ENCODE data around the gene ALMS1.

The ALMS1 gene

DNA sequence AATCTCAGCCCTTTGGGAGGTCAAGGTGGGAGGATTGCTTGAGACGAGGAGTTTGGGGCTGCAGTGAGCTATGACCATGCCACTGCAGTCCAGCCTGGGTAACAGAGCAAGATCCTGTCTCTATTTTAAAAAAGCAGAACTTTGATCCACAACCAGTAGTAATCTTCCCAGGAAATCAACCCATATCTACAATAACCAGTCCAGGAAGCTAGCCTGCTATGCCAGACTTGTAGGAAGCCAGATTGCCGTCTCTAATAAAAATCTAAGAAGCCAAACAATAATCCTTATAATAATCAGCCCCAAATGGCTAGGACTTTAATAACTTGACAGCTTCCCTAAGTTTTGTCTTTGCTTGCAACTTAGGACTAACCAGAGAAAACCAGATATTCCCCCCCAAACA lies 9.0 kb upstream of the ALMS1 start:
- Histone ChIP-seq H3K9me3 (ENCODE audit: control insufficient read depth, insufficient read depth, low read length) (no peaks in the 10 kb centered on the region), H3K4me1 (ENCODE audit: insufficient read depth, low read length) (no peaks in the 10 kb centered on the region), H3K36me3 (ENCODE audit: insufficient read depth, low read length) (no peaks in the 10 kb centered on the region), H3K9ac (ENCODE audit: low read depth, low read length) (no peak overlapping the region)

DNA sequence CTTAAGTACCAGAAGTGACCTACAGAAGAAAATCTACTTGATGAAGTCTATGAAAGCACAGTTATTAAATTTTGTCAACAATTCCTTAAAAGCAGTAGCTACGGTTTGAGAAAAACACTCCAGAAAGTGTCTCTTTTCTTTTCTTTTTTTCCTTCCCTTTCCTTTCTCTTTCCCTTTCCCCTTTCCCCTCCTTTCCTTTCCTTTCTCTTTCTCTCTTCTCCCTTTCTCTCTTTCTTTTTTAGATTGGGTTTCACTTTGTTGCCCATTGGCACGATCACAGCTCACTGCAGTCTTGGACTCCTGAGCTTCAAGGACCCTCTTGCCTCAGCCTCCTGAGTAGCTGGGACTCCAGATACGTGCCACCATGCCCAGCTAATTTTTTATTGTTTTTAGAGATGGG lies 2.6 kb upstream of the ALMS1 start:
- H3K4me1 ChIP-seq (ENCODE audit: insufficient read depth, low read length) = no peaks in the 10 kb centered on the region
- H3K9ac ChIP-seq (ENCODE audit: low read depth, low read length) = no peak overlapping the region
- no peaks in the 10 kb centered on the region for H3K36me3 ChIP-seq (ENCODE audit: insufficient read depth, low read length)
- H3K9me3 ChIP-seq (ENCODE audit: control insufficient read depth, insufficient read depth, low read length) = no peaks in the 10 kb centered on the region

DNA sequence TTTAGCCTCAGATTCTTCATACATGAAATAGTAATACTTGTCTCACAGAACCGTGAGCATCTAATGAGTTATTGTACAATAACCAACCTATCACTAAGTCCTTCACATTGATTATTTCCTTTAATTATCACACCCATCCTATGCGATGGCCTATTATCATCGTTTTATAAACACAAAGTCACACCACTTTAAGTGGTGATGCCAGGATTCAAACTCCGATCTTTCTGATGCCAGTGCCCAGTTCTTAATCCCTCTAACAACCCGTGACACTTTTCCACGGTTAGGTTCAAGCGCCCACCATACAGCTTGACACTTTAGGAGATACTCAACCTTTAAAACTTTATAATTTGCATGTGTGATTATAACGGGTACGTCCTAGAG lies 523 bp upstream of the ALMS1 start:
- Histone ChIP-seq H3K9me3 (ENCODE audit: control insufficient read depth, insufficient read depth, low read length) (no peaks in the 10 kb centered on the region), H3K4me1 (ENCODE audit: insufficient read depth, low read length) (no peaks in the 10 kb centered on the region)

DNA sequence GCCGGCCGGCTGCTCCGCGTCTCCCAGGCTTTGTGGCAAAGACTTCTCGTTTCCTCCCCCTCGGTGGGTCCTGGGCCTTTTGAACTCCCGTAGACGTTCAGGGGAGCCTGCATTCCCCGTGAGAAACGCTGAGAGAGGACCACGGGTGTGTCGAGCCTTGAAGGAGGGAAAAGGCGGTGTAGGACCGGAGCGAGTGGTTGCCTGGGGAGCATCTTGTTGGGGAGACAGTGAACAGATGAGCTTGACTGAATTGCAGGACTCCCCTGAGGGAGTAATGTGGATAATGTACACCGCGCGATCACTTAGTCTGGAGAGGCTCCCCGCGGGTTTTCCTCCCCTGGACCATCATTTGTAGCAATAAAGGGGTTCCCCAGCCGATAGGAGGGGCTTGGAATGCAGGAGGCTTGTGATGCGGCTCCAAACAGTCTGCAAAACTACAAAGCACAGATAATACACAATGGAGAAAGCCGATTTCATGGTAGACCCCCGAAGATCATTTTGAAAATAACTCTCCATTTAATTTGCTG lies 769 bp downstream of the ALMS1 start:
- Histone ChIP-seq H3K4me1 (ENCODE audit: insufficient read depth, low read length) (no peaks in the 10 kb centered on the region), H3K36me3 (ENCODE audit: insufficient read depth, low read length) (no peaks in the 10 kb centered on the region), H3K9me3 (ENCODE audit: control insufficient read depth, insufficient read depth, low read length) (no peaks in the 10 kb centered on the region), H3K9ac (ENCODE audit: low read depth, low read length) (peak overlapping the region; percentile 93)

More for the DNA sequence above, 523 bp upstream of the ALMS1 start:
- H3K36me3 ChIP-seq (ENCODE audit: insufficient read depth, low read length) = no peaks in the 10 kb centered on the region
- H3K9ac ChIP-seq (ENCODE audit: low read depth, low read length) = peak overlapping the region; percentile 51

DNA sequence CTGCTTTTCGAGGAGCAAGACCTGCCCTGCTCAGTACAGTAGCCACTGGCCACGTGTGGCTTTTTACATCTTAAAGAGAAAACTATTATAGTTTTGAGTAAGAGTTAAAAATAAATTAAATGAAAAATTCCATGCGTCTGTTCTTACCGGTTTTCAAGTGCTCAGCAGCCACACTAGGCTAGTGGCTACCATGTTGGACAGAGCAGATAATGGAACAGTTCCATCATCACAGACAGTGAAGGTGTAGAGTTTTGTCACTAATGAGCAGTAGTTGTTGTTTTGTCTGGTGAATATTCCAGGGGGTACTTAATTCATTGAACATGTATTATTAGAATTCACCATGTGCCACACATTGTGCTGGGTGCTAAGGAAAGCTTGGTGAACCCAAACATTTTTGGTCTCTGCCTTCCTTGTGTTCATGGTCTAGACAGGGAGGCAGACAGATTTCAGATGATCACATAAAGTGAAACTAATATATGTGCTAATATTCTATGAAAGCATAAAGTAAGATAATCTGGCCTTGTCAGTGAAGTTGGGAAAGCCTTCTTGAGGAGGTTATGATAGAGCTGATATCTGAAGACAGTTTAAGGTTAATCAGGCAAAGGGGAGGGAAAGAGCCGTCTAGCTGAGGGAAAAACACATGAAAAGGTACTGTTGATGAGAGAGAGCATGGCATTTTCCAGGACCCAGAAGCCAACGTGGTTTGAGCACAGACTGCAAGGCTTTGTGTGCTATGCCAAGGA lies 1.4 kb downstream of the ALMS1 start:
- Histone ChIP-seq H3K9ac (ENCODE audit: low read depth, low read length) (peak overlapping the region; percentile 93), H3K9me3 (ENCODE audit: control insufficient read depth, insufficient read depth, low read length) (no peaks in the 10 kb centered on the region), H3K4me1 (ENCODE audit: insufficient read depth, low read length) (no peaks in the 10 kb centered on the region), H3K36me3 (ENCODE audit: insufficient read depth, low read length) (no peaks in the 10 kb centered on the region)

DNA sequence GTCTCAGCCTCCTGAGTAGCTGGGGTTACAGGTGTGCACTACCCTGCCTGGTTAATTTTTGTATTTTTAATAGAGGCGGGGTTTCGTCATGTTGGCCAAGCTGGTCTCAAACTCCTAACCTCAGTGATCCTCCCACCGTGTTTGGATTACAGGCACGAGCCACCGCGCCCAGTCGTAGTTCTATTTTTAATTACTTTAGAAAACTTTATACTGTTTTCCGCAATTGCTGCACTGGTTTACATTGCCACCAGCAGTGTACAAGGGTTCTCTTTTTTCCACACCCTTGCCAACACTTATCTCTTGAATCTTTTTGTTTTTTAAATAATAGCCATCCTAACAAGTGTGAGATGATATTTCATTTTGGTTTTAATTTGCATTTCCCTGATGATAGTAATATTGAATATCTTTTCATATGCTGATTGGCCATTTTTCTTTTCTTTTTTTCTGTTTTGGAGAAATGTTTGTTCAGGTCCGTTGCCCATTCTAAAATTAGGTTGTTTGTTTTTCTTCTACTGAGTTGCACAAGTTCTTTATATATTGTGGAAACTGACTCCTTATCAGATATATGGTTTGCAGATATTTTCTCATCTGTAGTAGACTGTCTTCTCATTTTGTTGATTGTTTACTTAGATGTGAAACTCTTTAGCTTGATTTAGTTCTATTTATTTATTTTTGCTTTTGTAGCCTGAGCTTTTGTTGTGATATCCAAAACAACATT lies 16.9 kb downstream of the ALMS1 start:
- H3K9ac ChIP-seq (ENCODE audit: low read depth, low read length) = no peak overlapping the region
- H3K9me3 ChIP-seq (ENCODE audit: control insufficient read depth, insufficient read depth, low read length) = peaks cover 5% of the 10 kb centered on the region; the same call in 1 of the 2 replicates
- H3K4me1 ChIP-seq (ENCODE audit: insufficient read depth, low read length) = no peaks in the 10 kb centered on the region
- H3K36me3 ChIP-seq (ENCODE audit: insufficient read depth, low read length) = no peaks in the 10 kb centered on the region

DNA sequence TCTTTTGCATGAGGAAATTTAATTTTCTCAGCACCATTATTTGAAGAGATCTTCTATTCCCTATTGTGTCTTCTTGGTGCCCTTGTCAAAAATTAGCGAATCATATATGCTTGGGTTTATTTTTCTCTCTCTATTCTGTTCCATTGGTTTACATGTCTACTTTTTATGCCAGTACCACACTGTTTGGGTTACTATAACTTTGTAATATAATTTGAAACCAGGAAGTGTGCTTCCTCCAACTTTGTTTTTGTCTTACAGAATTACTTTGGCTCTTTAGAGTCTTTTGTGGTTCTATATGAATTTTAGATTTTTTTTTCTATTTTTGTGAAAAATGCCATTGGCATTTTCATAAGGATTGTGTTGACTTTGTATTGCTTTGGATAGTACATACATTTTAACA lies 17.6 kb downstream of the ALMS1 start:
- H3K9ac ChIP-seq (ENCODE audit: low read depth, low read length) = no peak overlapping the region
- H3K36me3 ChIP-seq (ENCODE audit: insufficient read depth, low read length) = no peaks in the 10 kb centered on the region
- H3K4me1 ChIP-seq (ENCODE audit: insufficient read depth, low read length) = no peaks in the 10 kb centered on the region
- H3K9me3 ChIP-seq (ENCODE audit: control insufficient read depth, insufficient read depth, low read length) = peaks cover 5% of the 10 kb centered on the region; the same call in 1 of the 2 replicates

DNA sequence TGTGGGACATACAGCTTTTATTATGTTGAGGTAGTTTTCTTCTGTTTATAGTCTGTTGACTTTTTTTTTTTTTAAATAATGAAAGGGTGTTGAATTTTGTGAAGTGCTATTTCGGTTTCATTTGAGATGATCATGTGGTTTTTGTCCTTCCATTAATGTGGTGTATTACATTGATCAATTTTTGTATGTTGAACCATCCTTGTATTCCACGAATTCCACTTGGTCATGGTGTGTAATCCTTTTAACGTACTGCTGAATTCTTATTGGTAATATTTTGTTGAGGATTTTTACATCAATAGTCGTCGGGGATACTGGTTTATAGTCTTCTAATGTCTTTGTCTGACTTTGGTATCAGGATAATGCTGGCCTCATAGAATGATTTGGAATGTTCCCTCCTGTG lies 18.8 kb downstream of the ALMS1 start:
- H3K9ac ChIP-seq (ENCODE audit: low read depth, low read length) = no peak overlapping the region
- H3K36me3 ChIP-seq (ENCODE audit: insufficient read depth, low read length) = no peaks in the 10 kb centered on the region
- H3K4me1 ChIP-seq (ENCODE audit: insufficient read depth, low read length) = no peaks in the 10 kb centered on the region
- peaks cover 5% of the 10 kb centered on the region; the same call in 1 of the 2 replicates for H3K9me3 ChIP-seq (ENCODE audit: control insufficient read depth, insufficient read depth, low read length)

DNA sequence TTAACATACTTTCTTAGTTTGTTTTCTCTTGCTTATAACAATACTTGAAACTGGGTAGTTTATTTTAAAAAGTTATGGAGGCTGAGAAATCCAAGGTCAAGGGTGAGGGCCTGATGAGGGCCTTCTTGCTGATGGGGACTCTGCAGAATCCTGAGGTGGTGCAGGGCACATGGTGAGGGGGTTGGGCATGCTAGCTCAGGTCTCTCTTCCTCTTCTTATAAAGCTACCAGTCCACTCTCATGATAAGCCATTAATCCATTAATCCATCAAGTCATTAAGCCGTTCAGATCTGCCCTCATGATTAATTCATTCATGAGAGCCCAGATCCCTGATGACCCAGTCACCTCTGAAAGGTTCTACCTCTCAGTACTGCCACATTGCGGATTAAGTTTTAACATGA lies 21.4 kb downstream of the ALMS1 start:
- H3K9me3 ChIP-seq (ENCODE audit: control insufficient read depth, insufficient read depth, low read length) = peaks cover 5% of the 10 kb centered on the region; the same call in 1 of the 2 replicates
- H3K36me3 ChIP-seq (ENCODE audit: insufficient read depth, low read length) = no peaks in the 10 kb centered on the region
- H3K4me1 ChIP-seq (ENCODE audit: insufficient read depth, low read length) = no peaks in the 10 kb centered on the region
- no peak overlapping the region for H3K9ac ChIP-seq (ENCODE audit: low read depth, low read length)

DNA sequence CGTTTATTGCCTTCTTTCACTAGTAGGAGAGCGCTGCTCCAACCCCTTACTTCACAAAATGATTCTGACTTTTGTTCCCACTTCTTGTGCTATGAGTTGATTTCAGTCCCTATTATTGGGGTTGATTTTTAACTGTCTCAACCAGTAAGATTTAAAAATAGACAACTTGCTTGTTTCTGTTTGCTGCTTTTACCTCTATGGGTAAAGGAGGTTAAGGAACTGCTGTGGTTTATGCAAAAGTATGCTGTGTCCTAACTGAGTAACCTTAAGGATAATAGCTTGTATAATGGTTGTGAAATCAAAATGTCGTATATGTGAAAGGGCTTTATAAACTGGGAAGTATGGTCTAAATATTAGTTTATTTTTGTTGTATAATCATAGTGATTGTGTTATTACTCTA lies 22.6 kb downstream of the ALMS1 start:
- no peak overlapping the region for H3K9ac ChIP-seq (ENCODE audit: low read depth, low read length)
- H3K36me3 ChIP-seq (ENCODE audit: insufficient read depth, low read length) = no peaks in the 10 kb centered on the region
- no peaks in the 10 kb centered on the region for H3K4me1 ChIP-seq (ENCODE audit: insufficient read depth, low read length)
- peaks cover 5% of the 10 kb centered on the region; the same call in 1 of the 2 replicates for H3K9me3 ChIP-seq (ENCODE audit: control insufficient read depth, insufficient read depth, low read length)

DNA sequence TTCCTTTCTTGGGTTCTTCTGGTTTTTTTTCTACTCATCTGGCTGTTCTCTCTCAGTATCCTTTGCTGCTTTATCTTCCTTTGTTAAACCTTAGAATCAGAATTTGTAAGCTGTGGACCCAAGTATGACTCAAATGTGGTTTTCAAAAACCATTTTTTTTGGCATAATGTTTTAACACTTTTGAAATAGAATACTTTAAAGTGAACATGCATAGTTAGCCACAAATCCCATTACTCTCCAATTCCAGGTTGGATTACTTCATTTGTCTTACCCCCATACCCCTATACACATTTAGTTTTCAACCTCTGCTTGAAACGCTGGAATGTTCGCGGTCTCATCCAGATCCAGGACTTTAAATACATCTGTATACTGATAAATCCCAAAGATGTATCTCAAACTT lies 29.1 kb downstream of the ALMS1 start:
- no peaks in the 10 kb centered on the region for H3K4me1 ChIP-seq (ENCODE audit: insufficient read depth, low read length)
- no peak overlapping the region for H3K9ac ChIP-seq (ENCODE audit: low read depth, low read length)
- H3K36me3 ChIP-seq (ENCODE audit: insufficient read depth, low read length) = no peaks in the 10 kb centered on the region
- no peaks in the 10 kb centered on the region for H3K9me3 ChIP-seq (ENCODE audit: control insufficient read depth, insufficient read depth, low read length)

DNA sequence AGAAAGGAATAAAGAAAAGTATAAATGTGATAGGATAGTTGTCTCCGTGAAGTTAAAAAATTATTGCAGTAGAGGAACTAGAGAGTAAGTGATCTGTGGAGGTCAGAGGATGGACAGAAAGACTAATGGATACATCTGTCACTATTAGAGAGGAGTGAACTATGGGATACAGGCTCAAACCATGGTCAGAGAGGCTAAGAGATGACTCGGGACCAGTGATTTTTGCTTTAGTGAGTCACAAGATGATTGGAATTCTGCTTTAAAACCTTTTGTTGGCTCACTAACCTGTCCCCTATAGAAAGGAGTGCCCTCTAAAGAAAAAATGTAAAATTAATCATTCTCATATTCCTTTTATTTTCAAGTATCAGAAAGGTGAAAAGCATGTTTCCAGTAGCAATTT lies 30.3 kb downstream of the ALMS1 start:
- no peaks in the 10 kb centered on the region for H3K4me1 ChIP-seq (ENCODE audit: insufficient read depth, low read length)

DNA sequence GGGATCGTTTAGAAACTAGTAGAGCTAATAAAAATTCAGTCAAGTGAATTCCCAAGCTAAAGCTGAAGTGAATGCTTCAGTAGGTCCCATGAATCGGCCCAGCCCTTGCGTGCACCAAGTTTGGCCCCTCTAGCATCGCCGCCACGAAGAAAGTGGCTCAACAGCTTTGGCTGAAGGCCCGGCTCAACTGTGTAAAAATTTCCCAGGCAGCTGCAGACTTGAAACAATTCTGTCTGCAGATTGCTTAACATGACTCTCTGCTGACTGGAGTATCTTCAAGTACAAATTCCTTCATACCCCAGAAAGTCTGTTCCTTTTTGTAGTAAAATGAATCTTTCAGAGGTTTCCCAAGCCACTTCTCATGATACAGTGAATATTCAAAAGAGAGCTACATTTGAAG lies 32.7 kb downstream of the ALMS1 start:
- H3K36me3 ChIP-seq (ENCODE audit: insufficient read depth, low read length) = no peaks in the 10 kb centered on the region
- no peaks in the 10 kb centered on the region for H3K9me3 ChIP-seq (ENCODE audit: control insufficient read depth, insufficient read depth, low read length)
- no peaks in the 10 kb centered on the region for H3K4me1 ChIP-seq (ENCODE audit: insufficient read depth, low read length)
- no peak overlapping the region for H3K9ac ChIP-seq (ENCODE audit: low read depth, low read length)

More for the DNA sequence above, 30.3 kb downstream of the ALMS1 start:
- H3K9ac ChIP-seq (ENCODE audit: low read depth, low read length) = no peak overlapping the region
- H3K36me3 ChIP-seq (ENCODE audit: insufficient read depth, low read length) = no peaks in the 10 kb centered on the region
- H3K9me3 ChIP-seq (ENCODE audit: control insufficient read depth, insufficient read depth, low read length) = no peaks in the 10 kb centered on the region

DNA sequence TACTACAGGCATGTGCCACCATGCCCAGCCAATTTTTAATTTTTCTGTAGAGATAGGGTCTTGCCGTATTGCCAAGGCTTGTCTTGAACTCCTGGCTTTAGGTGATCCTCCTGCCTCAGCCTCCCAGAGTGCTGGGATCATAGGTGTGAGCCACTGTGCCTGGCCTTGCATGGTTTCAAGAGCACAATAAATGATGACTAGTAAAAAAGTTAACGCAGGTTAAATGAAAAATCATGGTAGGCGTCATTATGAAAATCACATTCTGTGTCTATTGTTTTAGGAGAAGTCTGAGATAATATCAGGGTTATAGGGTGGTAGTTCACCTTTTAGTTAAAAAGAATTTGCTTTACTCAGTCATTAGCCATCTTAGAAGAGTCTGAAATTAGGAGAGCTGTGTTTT lies 38.3 kb downstream of the ALMS1 start:
- Histone ChIP-seq H3K9ac (ENCODE audit: low read depth, low read length) (no peak overlapping the region), H3K4me1 (ENCODE audit: insufficient read depth, low read length) (no peaks in the 10 kb centered on the region), H3K36me3 (ENCODE audit: insufficient read depth, low read length) (peaks cover 5% of the 10 kb centered on the region), H3K9me3 (ENCODE audit: control insufficient read depth, insufficient read depth, low read length) (no peaks in the 10 kb centered on the region)

DNA sequence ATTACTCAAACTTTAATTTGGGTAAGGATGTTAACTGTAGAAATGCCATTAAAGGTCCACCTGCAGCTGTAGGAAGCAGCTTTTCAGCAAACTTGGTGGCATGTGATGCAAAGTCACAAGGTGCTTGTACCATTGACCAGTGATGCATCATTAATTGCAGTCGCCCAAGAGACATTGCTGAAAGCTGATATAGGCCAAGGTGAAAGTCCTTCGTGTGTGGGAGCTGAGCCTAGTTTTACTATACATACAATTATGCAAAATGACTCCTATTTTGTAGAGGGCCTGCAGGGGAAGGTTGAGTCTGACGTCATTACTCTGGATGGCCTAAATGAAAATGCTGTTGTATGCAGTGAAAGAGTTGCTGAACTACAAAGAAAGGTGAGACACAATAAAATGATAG lies 40.5 kb downstream of the ALMS1 start:
- H3K4me1 ChIP-seq (ENCODE audit: insufficient read depth, low read length) = no peaks in the 10 kb centered on the region
- H3K9ac ChIP-seq (ENCODE audit: low read depth, low read length) = no peak overlapping the region
- no peaks in the 10 kb centered on the region for H3K9me3 ChIP-seq (ENCODE audit: control insufficient read depth, insufficient read depth, low read length)
- H3K36me3 ChIP-seq (ENCODE audit: insufficient read depth, low read length) = peaks cover 5% of the 10 kb centered on the region
